A204.1 (cell line): Measurements from ENCODE around the gene ATP6V1G3.
"Not testable (repeated sequence)": the region's sequence is repeated elsewhere in the genome, so short reads cannot be mapped to it uniquely, and the experiment has no call there.

Source experiments
- FAIRE-seq: peaks from 2 replicates; lab custom pipeline; 2012; peaks lifted over from hg19 to GRCh38; lab: Jason Lieb, UNC

Gene ATP6V1G3

GRCh38 chr1:198542632-198543031 lies 2.2 kb upstream of the ATP6V1G3 start:
- no peak for FAIRE-seq

GRCh38 chr1:198541737-198542136 lies 1.3 kb upstream of the ATP6V1G3 start:
- FAIRE-seq: no peak

DNA sequence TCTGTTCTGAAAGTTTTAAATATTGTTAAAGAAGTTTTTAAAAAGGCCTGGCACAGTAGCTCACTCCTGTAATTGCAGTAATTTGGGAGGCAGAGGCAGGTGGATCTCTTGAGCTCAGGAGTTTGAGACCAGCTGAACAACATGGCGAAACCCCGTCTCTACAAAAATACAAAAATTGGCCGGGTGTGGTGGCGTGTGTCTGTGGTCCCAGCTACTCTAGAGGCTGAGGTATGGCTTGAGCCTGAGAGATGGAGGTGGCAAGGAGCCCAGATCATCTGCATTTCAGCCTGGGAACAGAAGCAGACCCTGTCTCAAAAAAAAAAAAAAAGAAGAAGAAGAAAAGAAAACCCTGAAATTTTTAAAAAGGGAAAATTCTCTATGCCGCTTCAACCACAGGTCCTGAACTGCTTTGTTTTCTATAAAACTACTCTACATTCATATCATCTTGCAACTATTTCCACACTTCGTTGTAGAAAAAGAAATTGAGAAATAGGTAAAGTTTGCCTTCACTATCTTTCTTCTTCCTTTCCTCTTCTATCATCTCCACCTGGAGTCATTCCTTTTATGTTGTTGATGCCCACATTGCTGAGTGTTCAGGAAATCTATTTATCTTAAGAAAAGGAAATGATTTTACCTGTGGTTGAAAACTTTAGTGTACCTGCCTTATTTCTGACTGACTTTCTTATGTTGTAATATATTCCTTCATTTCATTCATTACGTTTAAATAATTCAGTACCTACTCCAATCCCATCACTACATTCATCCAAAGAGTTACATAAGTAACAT lies 1.7 kb downstream of the ATP6V1G3 start:
- no peak for FAIRE-seq

DNA sequence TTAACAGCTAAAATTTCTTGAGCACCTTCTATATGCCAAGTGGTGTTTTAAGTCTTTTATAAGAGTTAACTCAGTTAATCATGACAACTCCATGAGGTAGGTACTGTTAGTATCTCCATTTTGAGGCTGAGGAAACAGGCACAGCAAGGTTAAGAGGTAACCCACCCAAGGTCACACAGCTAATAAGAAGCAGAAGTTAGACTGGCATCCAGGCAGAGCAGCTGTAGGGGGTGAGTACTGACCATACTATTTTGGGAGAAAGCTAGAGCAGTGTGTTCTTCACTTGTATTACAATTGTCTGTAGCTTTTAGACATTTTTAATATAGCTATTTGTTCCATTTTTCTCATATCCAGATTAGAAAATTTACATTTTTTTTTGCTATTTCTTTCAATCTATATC lies 4.8 kb downstream of the ATP6V1G3 start:
- FAIRE-seq: no peak

DNA sequence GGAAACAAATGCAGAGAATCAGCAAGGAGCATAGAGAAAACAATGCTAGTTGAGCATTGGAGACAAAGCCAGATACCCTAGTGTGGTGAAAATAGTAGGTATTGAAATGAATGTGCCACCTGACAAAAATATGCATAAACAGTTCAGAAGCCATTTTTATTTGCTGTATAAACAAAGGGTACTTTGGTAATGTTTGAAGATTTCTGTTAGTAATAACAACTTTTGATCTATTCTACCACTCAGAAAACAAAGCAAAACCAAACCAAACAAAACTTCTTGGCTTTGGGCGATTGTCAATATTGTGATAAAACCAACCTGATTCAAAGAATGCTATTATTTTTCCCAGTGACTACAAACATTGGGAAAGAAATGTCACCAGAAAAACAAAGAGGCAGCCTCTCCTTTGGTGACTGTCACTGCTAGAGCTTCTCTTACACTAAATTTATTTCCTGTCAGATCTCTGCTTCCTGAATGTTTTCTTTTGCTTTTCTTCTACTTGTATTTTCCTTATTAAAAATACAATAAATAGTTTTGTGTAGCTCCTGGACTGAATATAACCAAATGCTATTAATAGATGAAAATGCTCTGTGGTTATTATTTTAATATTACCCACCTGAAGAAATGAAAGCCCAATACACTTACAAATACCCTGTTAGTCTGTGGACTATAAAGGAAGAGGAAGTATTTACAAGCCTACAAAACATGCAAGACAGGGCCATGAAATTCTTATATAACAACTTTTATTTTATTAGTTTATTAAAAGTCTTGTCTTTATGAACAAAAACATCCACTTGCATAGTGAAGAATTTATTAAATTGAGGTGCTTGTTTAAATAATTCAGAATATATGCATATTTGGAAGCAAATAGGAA lies 5.7 kb downstream of the ATP6V1G3 start:
- FAIRE-seq: no peak

DNA sequence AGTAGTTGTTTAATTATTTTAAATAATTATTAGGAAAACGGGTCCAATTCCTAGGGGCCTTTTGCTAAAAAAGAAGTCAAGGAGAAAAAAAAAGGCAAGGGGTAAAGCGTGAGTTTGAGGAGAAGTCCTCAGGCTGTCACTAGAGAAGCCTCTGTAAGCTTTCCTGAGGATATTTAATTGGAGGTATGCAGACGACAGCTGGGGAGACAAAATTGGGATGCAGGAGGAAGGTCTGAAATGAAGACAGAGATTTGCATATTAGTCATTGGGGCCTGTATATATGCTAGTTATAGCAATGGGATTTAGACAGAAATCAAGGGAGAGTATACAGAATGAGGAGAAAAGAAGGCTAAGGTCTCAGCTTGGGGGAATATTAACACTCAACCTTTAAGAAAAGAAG lies 8.6 kb downstream of the ATP6V1G3 start:
- no peak for FAIRE-seq

DNA sequence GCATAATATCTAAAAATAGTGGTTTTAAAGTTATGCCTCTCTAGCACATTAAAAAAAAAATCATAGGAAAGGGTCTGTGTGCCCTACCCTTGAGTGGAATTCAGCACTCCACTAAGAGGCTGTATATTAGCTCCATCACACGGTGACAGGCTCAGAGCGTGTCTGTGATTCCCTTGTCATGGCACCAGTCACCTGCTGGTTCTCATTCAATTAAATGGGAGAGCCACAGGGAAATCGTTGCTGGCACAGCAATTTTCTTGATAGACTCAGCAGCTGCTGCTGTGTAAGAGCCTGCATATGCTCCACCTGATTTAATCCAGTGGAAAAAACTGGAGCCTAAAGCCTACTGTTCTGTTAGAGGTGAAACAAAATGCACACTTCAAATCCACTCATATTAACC lies 9.5 kb downstream of the ATP6V1G3 start:
- FAIRE-seq: no peak

DNA sequence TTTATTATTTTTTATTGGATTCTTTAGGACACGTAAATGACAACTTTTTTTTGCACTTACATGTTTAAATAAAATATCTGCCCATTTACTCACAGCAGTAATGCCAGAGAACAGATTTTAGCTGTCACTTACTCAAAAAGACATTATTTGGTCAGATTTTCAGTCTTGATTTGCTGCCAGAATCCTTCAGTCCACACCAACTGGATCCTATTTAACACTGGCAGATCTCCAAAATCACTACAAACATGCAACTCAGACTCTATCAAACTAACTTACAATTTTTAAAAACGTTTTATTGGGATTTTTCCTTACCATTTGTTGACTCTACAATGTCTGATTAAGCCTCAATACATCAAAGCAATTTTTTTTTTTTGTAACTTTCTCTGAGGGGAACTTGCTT lies 11.1 kb downstream of the ATP6V1G3 start:
- FAIRE-seq: no peak

- no peak for FAIRE-seq
These were observed 12.1 kb downstream of the ATP6V1G3 start for GRCh38 chr1:198528364-198528763.

DNA sequence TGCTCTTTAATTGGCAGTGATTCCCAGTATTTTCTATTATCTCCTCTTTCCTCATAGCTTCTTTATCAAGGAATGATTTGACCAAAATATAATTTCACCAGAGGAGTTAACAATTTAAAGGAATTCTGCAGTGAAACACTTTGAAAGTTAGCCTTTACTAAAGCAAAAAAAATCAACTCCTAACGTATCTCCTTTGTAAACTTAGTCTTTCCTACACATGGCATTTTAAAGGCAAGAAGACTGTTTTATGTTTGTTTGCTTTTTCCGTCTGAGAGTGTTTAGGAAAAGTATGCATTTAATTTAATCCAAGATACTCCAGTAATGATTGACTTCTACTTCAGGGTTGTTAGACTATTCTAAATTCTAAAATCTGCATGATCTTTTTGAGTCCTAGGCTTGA lies 15.9 kb downstream of the ATP6V1G3 start:
- FAIRE-seq: no peak

DNA sequence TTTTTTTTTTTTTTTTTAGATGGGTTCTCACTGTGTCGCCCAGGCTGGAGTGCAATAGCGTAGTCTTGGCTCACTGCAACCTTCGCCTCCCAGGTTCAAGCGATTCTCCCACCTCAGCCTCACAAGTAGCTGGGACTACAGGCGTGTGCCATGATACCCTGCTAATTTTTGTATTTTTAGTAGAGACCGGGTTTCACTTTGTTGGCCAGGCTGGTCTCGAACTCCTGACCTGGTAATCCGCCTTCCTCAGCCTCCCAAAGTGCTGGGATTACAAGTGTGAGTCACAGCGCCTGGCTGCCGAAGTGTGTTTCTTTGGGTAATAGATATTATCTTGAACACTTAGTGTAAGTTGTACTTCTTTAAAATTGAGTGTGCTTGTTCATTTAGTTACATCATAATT lies 16.4 kb downstream of the ATP6V1G3 start:
- not testable (repeated sequence) for FAIRE-seq

DNA sequence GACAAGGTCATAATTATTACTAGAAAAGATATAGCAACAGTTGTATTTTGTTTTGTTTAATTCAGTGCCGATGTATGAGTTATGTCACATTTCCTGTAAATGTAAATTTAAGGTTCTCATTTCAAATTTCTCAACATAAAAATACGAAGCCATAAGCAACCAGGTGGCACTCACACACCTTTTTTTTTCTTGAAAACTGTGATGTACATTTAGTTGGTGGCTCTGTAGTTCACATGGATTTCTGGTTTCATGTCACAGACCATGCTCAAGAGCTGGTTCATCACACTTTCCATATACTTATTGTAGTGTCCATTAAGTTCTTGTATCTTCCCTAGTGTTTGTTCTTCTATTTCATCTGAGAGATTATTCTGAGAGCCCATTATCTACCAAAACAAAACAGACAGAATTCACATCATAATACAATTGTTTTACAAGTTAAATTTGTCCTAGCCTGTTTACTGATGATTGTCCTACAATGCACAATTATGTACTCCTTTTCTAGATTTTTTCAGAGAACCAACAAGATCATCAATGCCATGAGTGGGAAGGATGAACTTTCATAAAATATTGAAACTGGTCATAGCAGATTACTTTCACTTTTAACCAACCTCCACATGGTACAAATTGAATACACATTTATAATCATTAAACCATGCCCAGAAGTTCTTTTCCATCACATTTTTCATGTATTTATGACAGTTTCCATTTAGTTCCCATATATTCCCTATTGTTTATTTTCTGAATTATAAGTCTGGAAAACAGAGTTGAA lies 17.1 kb downstream of the ATP6V1G3 start:
- no peak for FAIRE-seq

- FAIRE-seq: no peak
These were observed 19.8 kb downstream of the ATP6V1G3 start for GRCh38 chr1:198520524-198521254.

DNA sequence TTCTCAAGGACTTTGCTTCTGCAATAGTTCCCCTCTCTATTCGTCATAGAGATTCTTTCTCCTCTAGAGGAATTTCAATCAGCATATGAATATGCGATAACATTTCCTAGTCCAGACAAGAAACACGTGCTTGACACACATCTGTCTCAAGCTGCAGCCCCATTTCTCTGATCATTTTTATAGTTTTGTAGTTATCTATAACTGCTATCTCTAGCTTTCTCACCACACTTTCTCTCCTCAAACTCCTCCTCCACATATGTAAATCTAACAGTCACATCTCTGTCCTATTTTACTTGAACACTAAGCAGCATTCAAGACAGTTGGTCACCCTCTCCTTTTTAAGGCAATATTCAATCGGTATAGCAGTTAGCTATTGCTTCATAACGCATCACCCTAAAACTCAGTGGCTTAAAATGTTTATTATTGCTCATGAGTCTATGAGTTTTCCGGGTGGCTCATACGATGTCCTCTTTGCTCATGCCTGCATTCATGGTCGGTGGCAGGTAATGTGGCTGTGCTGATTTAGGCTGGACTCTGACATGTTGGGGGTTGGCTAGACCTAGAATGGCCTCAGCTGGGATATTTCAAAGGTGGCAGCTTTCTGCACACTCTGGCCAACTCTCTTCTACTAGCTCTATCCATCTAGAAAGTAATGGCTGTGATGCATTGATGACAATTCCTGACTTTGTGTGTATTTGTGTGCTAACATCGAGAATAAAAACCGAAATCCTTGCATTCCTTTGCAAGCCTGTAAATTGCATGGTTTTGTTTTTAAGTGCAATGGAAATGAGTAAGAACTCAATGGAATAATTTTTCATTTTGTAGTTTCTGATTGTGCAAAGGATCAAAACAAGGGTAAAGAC lies 20.6 kb downstream of the ATP6V1G3 start:
- FAIRE-seq: no peak

GRCh38 chr1:198517623-198518199 lies 22.8 kb downstream of the ATP6V1G3 start:
- no peak for FAIRE-seq

GRCh38 chr1:198500096-198500495 lies 40.4 kb downstream of the ATP6V1G3 start:
- no peak for FAIRE-seq

- FAIRE-seq: no peak
These were observed 40.9 kb downstream of the ATP6V1G3 start for GRCh38 chr1:198499588-198499987.

- FAIRE-seq: no peak
These were observed 41.6 kb downstream of the ATP6V1G3 start for GRCh38 chr1:198498881-198499280.

DNA sequence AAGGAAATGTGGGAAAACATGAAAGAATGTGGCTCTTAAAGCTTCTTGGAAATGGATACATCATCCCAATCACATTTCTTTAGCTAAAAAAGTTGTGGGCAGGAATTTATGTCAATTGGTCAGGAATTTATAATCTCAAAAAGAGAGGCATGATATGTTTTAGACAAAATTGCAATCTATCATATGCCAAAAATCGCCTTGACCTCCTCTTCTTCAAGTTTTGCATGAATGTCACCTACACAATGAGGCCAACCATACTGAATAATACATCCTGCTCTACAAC lies 42.4 kb downstream of the ATP6V1G3 start:
- no peak for FAIRE-seq

DNA sequence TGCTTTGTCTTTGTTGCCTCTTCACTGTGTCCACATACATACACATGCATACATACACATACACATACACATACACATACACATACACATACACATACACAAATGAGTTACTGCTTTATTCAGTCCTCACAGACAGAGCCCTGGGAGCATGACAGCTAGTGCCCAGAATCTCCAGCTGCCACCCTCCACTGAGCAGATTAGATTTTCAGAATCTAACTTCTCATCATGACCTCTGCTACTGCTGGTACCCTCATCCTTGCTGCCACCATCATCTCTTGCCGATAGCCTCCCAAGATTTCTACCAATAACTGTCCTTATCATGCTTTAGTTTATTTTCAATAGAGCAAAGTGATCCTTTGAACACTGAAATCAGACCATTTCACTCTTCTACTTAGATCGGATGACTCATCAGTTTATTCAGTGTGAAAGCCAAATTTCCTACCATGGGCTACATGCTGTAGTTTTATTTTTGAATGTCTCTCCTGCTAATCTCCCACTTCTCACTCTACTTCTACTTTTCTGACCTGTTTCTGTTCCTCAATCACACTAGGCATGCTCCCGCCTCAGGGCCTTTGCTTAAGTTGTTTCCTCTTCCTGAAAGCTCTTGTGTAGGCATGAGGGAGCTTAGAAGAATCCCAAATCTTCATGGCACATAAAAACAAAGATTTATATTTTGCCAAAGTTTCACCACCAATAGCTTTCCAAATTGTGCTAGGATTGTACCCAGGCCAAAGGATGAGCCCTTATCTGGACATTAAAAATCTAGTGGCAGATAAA lies 43.0 kb downstream of the ATP6V1G3 start:
- no peak for FAIRE-seq
